Endothelial cell (in vitro differentiated cells): ENCODE measurements around the gene NEUROD2. TPM values are rescaled to one million over a fixed set of nuclear protein-coding genes. Genes with fewer than 3 reads are reported as not detected.

Experiments
- DNase-seq: peaks from one replicate; pipeline ENCODE4 v3.0.0; 2021; ENCODE audit warnings: low spot score
- H3K27ac Mint-ChIP-seq: one replicate; pipeline ENCODE4 v1.8.0; 2021; ENCODE audit warnings: mixed read lengths, inconsistent platforms; ENCODE audit not compliant: unreplicated experiment
- H3K27me3 Mint-ChIP-seq: one replicate; pipeline ENCODE4 v1.8.0; 2021; ENCODE audit warnings: mild to moderate bottlenecking, moderate library complexity, mixed read lengths, inconsistent platforms; ENCODE audit not compliant: unreplicated experiment
- H3K36me3 Mint-ChIP-seq: one replicate; pipeline ENCODE4 v1.8.0; 2021; ENCODE audit warnings: mild to moderate bottlenecking, low read depth, mixed read lengths, inconsistent platforms; ENCODE audit not compliant: unreplicated experiment
- H3K4me1 Mint-ChIP-seq: one replicate; pipeline ENCODE4 v1.8.0; 2021; ENCODE audit warnings: mild to moderate bottlenecking, mixed read lengths, inconsistent platforms; ENCODE audit not compliant: unreplicated experiment
- H3K4me3 Mint-ChIP-seq: one replicate; pipeline ENCODE4 v1.8.0; 2021; ENCODE audit warnings: mild to moderate bottlenecking, mixed read lengths, inconsistent platforms; ENCODE audit not compliant: unreplicated experiment
- H3K9me3 Mint-ChIP-seq: one replicate; pipeline ENCODE4 v1.8.0; 2021; ENCODE audit warnings: mixed read lengths, inconsistent platforms; ENCODE audit not compliant: unreplicated experiment
- total RNA-seq: library from RNA; stranded (reverse); fragmentation: NEBNext Ultra II Directional; extraction: Animal tissue kit (Norgen Biotek cat#: 25700); gene quantifications from one replicate; pipeline ENCODE4 v1.2.1, GENCODE V29; 2021; ENCODE audit not compliant: unreplicated experiment
- TF ChIP-seq, protein P1 (sequence below): fragments of 200-600 bp; sonication (generic); IDR thresholded peaks from one replicate; pipeline ENCODE4 v1.5.0; 2021; ENCODE audit warnings: antibody characterized with exemption; ENCODE audit not compliant: unreplicated experiment

The NEUROD2 gene
- total RNA-seq, 1 donor from 2014 or later: not detected

GRCh38 chr17:39631403-39631802 is 23.7 kb upstream of the NEUROD2 start:
- TF ChIP-seq, protein P1, sequence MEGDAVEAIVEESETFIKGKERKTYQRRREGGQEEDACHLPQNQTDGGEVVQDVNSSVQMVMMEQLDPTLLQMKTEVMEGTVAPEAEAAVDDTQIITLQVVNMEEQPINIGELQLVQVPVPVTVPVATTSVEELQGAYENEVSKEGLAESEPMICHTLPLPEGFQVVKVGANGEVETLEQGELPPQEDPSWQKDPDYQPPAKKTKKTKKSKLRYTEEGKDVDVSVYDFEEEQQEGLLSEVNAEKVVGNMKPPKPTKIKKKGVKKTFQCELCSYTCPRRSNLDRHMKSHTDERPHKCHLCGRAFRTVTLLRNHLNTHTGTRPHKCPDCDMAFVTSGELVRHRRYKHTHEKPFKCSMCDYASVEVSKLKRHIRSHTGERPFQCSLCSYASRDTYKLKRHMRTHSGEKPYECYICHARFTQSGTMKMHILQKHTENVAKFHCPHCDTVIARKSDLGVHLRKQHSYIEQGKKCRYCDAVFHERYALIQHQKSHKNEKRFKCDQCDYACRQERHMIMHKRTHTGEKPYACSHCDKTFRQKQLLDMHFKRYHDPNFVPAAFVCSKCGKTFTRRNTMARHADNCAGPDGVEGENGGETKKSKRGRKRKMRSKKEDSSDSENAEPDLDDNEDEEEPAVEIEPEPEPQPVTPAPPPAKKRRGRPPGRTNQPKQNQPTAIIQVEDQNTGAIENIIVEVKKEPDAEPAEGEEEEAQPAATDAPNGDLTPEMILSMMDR: no peak
- no peaks in the 10 kb centered on the region for H3K36me3 Mint-ChIP-seq
- no peak overlapping the region for H3K27ac Mint-ChIP-seq
- peaks cover 19% of the 10 kb centered on the region for H3K27me3 Mint-ChIP-seq
- no peak for DNase-seq
- no peak overlapping the region for H3K4me3 Mint-ChIP-seq
- peaks cover 12% of the 10 kb centered on the region for H3K4me1 Mint-ChIP-seq
- H3K9me3 Mint-ChIP-seq: no peaks in the 10 kb centered on the region

DNA sequence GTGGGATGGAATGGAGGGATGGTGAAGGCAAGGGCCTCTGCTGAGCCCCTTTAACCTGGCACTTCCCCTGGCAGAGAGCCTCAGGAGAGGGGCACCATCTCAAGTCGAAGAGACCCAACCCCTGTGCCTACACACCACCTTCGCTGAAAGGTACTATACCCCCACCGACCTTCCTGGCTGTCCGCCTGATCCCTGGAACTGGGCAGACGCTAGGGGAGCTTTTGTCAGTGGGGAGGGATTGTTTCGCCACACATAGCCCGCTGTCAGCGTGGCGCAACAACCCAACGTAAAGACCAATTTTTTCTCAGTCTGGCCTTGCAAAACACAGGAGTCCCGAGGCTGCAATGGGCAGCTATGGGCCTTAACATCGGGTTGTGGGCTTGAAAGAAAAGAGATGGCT is 22.2 kb upstream of the NEUROD2 start:
- Mint-ChIP-seq H3K4me1 (peaks cover 16% of the 10 kb centered on the region), H3K27me3 (peaks cover 19% of the 10 kb centered on the region), H3K36me3 (no peaks in the 10 kb centered on the region), H3K27ac (no peak overlapping the region), H3K4me3 (no peak overlapping the region), H3K9me3 (no peaks in the 10 kb centered on the region)
- TF ChIP-seq, protein P1: no peak
- DNase-seq: no peak

- Mint-ChIP-seq H3K4me3 (no peak overlapping the region), H3K9me3 (no peaks in the 10 kb centered on the region), H3K4me1 (peaks cover 16% of the 10 kb centered on the region), H3K27me3 (peaks cover 19% of the 10 kb centered on the region), H3K27ac (no peak overlapping the region), H3K36me3 (no peaks in the 10 kb centered on the region)
- DNase-seq: no peak
- TF ChIP-seq, protein P1: no peak
Observed at GRCh38 chr17:39629494-39629880, 21.8 kb upstream of the NEUROD2 start.

GRCh38 chr17:39628655-39629493 is 21.2 kb upstream of the NEUROD2 start:
- Mint-ChIP-seq H3K27me3 (peaks cover 19% of the 10 kb centered on the region), H3K36me3 (no peaks in the 10 kb centered on the region), H3K27ac (no peak overlapping the region), H3K9me3 (no peaks in the 10 kb centered on the region), H3K4me3 (no peak overlapping the region), H3K4me1 (peaks cover 16% of the 10 kb centered on the region)
- DNase-seq: no peak
- TF ChIP-seq, protein P1: no peak
